GM12874 (cell line): ENCODE data around the gene DPYSL3.

Source experiments
- TF ChIP-seq, protein P1 (sequence below): IDR thresholded peaks from 2 replicates; pipeline ENCODE4 v1.5.1; 2011; ENCODE audit warnings: low read depth, mild to moderate bottlenecking, control low read depth, low read length, moderate library complexity; ENCODE audit not compliant: insufficient read depth

DPYSL3 gene

DNA sequence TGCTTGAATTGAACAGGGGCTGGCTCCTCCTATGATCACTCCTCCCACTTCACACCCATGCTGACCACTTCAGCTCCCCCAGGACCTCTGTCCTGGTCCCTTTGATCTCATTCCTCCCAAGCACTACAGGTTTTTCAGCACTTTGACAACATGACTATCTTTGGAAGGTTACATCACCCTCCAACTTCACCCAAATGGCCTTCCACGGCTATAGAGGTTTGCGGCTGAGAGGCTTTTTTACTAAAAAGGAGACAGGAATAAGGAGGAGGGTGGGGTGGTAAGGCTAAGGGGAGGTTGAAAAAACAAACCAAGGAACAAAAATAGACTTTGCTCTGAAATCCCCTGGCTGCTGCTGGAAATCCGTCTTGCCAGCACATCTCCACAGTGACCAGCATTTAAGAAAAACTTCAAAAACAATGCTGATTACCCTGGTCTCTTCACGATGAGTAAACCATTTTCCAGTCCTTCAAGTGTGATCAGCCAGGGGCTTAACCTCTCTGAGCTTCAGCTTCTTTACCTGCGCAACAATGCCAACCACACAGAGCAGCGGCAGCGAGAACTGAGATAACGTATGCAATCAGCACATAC is 102.7 kb downstream of the DPYSL3 start:
- TF ChIP-seq, protein P1, sequence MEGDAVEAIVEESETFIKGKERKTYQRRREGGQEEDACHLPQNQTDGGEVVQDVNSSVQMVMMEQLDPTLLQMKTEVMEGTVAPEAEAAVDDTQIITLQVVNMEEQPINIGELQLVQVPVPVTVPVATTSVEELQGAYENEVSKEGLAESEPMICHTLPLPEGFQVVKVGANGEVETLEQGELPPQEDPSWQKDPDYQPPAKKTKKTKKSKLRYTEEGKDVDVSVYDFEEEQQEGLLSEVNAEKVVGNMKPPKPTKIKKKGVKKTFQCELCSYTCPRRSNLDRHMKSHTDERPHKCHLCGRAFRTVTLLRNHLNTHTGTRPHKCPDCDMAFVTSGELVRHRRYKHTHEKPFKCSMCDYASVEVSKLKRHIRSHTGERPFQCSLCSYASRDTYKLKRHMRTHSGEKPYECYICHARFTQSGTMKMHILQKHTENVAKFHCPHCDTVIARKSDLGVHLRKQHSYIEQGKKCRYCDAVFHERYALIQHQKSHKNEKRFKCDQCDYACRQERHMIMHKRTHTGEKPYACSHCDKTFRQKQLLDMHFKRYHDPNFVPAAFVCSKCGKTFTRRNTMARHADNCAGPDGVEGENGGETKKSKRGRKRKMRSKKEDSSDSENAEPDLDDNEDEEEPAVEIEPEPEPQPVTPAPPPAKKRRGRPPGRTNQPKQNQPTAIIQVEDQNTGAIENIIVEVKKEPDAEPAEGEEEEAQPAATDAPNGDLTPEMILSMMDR: no peak

DNA sequence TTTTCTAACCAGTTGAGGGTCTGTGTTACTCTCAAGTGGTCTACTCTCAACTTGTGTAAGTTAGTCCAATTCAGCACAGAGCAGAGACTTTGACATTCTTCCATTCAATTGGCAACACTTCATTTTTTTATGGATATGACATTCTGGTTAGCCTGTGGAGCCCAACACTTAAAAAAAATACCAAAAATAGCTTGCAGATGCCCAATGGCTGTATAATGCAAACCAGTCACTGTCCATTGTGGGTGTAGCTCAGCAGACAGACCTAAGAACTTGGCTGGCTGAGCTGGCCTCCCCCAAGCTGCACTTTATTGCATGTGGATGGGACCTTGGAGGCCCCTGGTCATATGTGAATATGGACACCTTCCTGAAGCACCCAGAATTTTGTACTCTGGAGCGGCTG is 103.2 kb downstream of the DPYSL3 start:
- TF ChIP-seq, protein P1: no peak

- TF ChIP-seq, protein P1: no peak
Observed at GRCh38 chr5:147404706-147405105, 105.2 kb downstream of the DPYSL3 start.

GRCh38 chr5:147403651-147404640 is 105.9 kb downstream of the DPYSL3 start:
- TF ChIP-seq, protein P1: no peak

DNA sequence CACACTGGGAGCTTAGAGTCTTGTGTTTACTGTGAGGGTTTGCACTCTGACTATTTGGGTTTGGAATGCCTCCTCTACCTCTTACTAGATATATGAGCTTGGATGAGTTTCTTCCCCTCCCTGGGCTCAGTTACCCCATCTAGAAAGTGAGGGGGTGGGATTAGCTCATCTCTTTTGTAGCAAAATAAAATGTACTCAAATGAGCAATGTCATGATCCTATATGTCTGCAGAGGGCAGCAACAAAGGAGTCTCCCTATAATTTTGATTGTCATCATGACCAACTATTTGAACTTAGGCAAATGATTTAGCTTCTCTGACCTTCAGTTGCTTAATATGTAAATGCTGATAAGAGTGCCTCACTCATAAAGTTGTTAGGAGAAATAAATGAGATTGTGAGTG is 109.0 kb downstream of the DPYSL3 start:
- TF ChIP-seq, protein P1: no peak

- TF ChIP-seq, protein P1: no peak
Observed at GRCh38 chr5:147400126-147400809, 109.6 kb downstream of the DPYSL3 start.

DNA sequence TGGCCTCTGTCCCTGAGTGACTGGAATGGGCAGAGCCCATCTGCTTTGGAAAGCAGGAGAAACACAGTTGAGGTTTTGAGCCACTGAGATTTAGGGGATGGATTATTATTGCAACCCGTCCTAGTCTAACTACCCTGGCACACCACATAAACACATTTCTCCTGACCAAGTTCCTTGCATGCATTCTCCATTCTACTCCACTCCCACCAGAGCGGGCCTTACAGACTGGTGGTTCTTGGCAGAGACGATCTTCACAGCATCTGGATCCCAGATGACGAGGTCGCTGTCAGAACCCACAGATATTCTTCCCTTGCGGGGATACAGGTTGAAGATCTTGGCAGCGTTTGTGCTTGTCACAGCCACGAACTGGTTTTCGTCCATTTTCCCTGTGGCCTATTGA is 111.0 kb downstream of the DPYSL3 start:
- TF ChIP-seq, protein P1: no peak
